Fibroblast of villous mesenchyme (primary cell): ENCODE measurements around the gene PRELP. TPM values are rescaled to one million over a fixed set of nuclear protein-coding genes. Genes with fewer than 3 reads are reported as not detected.

Source experiments
- DNase-seq: peaks from one replicate; pipeline ENCODE4 v3.0.0-alpha.2; 2010; ENCODE audit warnings: low read depth
- H3K4me3 ChIP-seq: 2 replicates; pipeline ENCODE4 v1.5.1; 2011; ENCODE audit warnings: low read depth, mild to moderate bottlenecking, low read length
- total RNA-seq: library from RNA; depleted of rRNA; stranded (reverse); fragments of >200 nt; gene quantifications from 2 replicates; pipeline ENCODE4 v1.2.3, GENCODE V29; 2012
- TF ChIP-seq, protein P1 (sequence below): IDR thresholded peaks from 2 replicates; pipeline ENCODE4 v1.5.1; 2012; ENCODE audit warnings: low read depth, mild to moderate bottlenecking, low read length; ENCODE audit not compliant: insufficient read depth

PRELP gene
- total RNA-seq, 1 donor: 0.43 TPM

DNA sequence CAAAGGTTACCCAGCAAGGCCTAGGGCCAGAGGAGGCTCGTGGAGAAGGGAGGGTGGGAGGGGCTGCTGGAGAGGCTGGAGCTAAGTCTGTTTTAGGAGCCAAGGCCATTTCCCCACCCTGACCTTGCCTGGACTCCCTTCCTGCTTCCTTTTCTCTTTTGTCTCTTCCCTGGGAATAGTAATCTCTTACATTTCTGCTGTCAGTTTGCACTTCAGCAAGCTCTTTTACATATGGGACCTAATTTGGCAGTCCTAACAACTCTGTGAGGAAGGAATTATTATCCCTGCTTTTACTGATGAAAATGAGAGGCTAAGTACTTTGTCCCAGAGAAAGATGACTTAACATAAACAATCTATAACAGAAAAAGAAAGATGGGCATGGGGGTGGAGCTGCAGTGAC lies 32.2 kb downstream of the PRELP start:
- no peak overlapping the region for H3K4me3 ChIP-seq
- TF ChIP-seq, protein P1, sequence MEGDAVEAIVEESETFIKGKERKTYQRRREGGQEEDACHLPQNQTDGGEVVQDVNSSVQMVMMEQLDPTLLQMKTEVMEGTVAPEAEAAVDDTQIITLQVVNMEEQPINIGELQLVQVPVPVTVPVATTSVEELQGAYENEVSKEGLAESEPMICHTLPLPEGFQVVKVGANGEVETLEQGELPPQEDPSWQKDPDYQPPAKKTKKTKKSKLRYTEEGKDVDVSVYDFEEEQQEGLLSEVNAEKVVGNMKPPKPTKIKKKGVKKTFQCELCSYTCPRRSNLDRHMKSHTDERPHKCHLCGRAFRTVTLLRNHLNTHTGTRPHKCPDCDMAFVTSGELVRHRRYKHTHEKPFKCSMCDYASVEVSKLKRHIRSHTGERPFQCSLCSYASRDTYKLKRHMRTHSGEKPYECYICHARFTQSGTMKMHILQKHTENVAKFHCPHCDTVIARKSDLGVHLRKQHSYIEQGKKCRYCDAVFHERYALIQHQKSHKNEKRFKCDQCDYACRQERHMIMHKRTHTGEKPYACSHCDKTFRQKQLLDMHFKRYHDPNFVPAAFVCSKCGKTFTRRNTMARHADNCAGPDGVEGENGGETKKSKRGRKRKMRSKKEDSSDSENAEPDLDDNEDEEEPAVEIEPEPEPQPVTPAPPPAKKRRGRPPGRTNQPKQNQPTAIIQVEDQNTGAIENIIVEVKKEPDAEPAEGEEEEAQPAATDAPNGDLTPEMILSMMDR: no peak
- no peak for DNase-seq

DNA sequence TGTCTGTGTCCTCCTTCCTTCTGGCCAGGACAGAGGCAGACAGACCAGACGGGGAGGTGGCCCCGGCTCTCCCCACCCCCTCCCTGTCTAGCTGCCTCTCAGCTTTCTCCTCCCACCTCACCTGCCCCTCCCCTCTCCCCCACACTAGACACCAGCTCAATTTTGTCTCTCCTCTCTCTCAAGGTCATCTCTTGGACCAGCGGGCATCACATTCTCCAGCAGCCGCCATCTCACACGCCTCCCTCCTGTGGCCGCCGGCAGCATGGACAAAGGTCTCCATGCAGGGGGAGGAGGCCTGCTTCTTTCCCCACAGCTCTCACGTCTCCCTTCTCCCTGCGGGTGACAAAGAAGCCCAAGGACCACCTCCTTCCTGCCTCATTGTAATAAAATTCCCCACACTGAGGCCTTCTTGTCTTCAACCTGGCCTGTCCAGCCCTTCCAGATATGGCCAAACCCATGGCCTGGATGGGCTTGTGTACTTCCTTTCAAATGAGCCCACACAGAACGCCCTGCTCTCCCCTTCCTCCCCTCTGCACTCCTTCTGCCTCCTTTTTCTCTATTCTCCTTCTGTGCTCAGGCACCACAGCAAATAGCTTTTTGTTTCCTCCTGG lies 33.0 kb downstream of the PRELP start:
- no peak overlapping the region for H3K4me3 ChIP-seq
- TF ChIP-seq, protein P1: no peak
- no peak for DNase-seq

DNA sequence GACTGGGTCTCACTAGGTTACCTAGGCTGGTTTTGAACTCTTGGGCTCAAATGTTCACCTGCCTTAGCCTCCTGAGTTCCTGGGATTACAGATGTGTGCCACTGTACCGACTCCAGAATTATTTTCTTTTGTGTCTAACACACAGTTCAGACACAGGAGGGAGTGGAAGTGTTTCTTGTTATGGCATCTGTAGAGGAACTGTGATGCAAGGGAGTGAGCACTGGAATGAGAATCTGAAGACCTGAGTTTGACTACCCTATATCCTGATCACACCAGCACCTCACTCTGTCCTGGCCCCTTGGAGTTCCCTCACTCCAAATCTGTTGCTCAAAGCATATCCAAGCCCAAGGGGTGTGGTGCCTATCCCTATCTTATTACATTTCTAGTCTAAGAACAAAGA lies 33.5 kb downstream of the PRELP start:
- no peak for DNase-seq
- H3K4me3 ChIP-seq: no peak overlapping the region
- TF ChIP-seq, protein P1: no peak

DNA sequence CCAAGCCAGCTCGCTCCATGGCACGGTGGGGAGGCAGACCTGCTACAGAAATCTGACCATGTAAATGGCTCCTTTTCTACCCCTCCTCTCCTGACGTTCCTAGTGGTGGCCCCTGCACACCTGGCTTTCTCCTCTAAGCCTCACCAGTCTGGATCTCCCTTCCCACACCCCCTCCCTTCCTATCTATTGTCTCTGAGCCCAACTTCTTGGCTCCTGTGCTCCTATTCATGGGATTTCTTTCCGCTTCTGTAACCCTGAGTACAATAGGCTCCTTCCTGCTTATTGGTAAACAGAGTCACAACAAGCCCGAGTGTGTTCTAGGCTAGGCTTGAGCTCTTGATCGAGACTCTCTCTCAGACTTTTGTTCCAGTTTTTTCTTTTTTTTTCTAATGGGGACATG lies 35.9 kb downstream of the PRELP start:
- H3K4me3 ChIP-seq: no peak overlapping the region
- no peak for DNase-seq
- TF ChIP-seq, protein P1: no peak

DNA sequence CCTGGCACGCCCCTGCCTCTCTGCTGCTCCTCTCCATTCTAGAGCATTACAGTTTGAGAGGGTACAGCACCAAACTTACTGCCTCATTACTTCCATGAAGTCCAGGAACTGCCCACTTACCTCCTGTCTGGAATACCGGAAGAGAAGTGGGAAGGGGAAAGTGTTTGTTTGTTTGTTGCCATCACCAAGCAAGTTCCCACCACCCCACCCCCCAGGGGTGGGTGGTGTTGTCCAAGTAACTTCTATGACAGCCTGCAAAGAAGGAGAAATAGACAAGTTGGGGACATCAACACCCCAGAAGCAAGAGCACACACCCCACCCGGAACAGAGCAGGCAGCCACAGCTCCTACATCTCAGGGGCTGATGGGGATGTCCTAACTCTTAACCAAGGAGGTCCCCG lies 36.3 kb downstream of the PRELP start:
- no peak for DNase-seq

DNA sequence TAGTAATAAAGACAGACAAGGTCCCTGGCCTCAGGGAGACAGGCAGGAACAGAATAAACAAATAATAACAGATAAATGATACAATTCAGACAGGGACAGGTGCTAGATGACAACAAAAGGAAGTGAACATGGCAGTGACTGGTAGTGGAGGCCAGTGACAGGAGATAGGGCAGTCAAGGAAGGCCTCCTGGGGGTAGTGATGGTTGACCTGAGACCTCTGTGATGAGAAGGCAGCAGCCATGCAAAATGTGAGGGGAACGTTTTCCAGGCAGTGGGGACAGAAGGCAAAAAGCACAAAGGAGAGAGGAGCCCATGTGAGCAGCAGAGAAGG lies 36.9 kb downstream of the PRELP start:
- TF ChIP-seq, protein P1: no peak
- no peak overlapping the region for H3K4me3 ChIP-seq
- DNase-seq: no peak

More for the DNA sequence above, 36.3 kb downstream of the PRELP start:
- H3K4me3 ChIP-seq: no peak overlapping the region
- TF ChIP-seq, protein P1: no peak
